ENCODE results near the gene KNTC1. TPM values are rescaled to one million over a fixed set of nuclear protein-coding genes. Genes with fewer than 3 reads are reported as not detected.

KNTC1 gene
- total and polyA plus RNA-seq, 2 of the 8 experiments (the other 6 are each of a cell fraction or from before 2014, with no cell fraction given) = 52.7 to 80.2 TPM

DNA sequence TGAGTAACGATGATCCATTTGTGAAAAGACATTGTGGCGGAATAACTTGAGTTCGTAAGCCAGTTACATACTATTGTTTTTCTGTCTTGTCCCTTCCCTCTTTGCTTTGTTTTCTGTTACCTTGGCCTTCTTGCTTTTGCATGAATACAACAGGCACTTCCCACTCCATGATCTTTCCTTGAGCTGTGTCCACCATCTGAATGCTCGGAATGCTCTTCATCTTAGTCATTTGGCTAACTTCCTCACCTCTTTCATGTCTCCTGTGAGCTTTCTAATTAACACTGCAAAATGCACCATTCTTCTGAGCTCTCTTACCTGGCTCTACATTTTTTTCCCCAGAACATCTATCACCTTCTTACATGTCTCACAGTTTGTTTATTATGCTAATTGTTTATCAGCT lies 10.0 kb downstream of the KNTC1 start:
- TF ChIP-seq CHD2 (IDR thresholded peaks at IDR 0.05; ENCODE audit: low read length) (no peak), BCL11A (IDR thresholded peaks at IDR 0.05; ENCODE audit: low read depth in 2 of 2, low read length in 2 of 2) (no peak), BACH1 (IDR thresholded peaks at IDR 0.05; ENCODE audit: low read length) (no peak)
- no peak overlapping the region for H3K4ac ChIP-seq (replicated peaks; ENCODE audit: insufficient read length, low read depth, low read length)
- H3K4me1 ChIP-seq (replicated peaks in 1 of 4; ENCODE audit: control insufficient read depth in 3 of 4, insufficient read depth in 4 of 4, low read length in 3 of 4) = no peaks in the 10 kb centered on the region
- no peak overlapping the region for H2BK5ac ChIP-seq (ENCODE audit: low read depth, low read length)
- no peaks in the 10 kb centered on the region; the same call in 1 of the 2 replicates for H3K79me1 ChIP-seq (ENCODE audit: low read depth, low read length)
- ChIA-PET CTCF (ENCODE audit: partially characterized antibody) (interaction anchor here (0.6 kb wide), 2 partner anchors 72 to 939 kb away, joined by 4 to 5 read pairs; no protein-coding TSS in a partner anchor), POLR2A (ENCODE audit: partially characterized antibody) (interaction anchor here (0.7 to 49.0 kb wide), 3 partner anchors 9 to 1083 kb away, joined by 3 to 1221 read pairs (median 3); partner anchors contain the start of genes KNTC1, RSRC2 and ZCCHC8)
- H3K9me3 ChIP-seq (ENCODE audit: insufficient read depth in 2 of 2, low read depth in 1 of 2, low read length in 1 of 2) = no peaks in the 10 kb centered on the region
- H2AFZ ChIP-seq (ENCODE audit: low read length) = no peak overlapping the region
- H3K18ac ChIP-seq (ENCODE audit: extremely low read depth, low read length) = no peak overlapping the region
- FAIRE-seq (no peak), DNase-seq (ENCODE audit: low read depth in 1 of 2, low spot score in 2 of 2) (no peak)
- H2BK20ac ChIP-seq (ENCODE audit: low read length) = no peak overlapping the region
- no peak overlapping the region for H3K4me3 ChIP-seq (ENCODE audit: extremely low read depth in 1 of 4, insufficient read depth in 2 of 4, low read depth in 3 of 4, low read length in 4 of 4)
- H4K5ac ChIP-seq (ENCODE audit: insufficient read length, low read depth, low read length) = no peak overlapping the region
- H3K27me3 ChIP-seq (replicated peaks in 1 of 4; ENCODE audit: control insufficient read depth in 3 of 4, extremely low read depth in 1 of 4, insufficient read depth in 3 of 4, low read length in 3 of 4) = no peaks in the 10 kb centered on the region
- 92% methylated on average over 4 of the region's 4 CpGs; no CpG with 5 or more reads in 1 of the 2 experiments for WGBS, 2 experiments (ENCODE audit: extremely low coverage in 1 of 2, insufficient coverage in 1 of 2, insufficient read length in 1 of 2, insufficient replicate concordance in 2 of 2, low coverage in 1 of 2, low lambda C conversion rate in 2 of 2, missing lambda C conversion rate in 1 of 2)
- no peak overlapping the region for H3K14ac ChIP-seq (ENCODE audit: insufficient read length)
- peaks cover 0 to 12% of the 10 kb centered on the region in 2 experiments; a peak in 2 of 4 replicates for H3K79me2 ChIP-seq (ENCODE audit: control insufficient read depth in 1 of 2, insufficient read depth in 2 of 2, low read length in 2 of 2)
- no peak overlapping the region for H2BK12ac ChIP-seq (ENCODE audit: low read depth, low read length)
- no peak overlapping the region for H2BK120ac ChIP-seq (replicated peaks; ENCODE audit: low read depth, low read length)
- H3K9ac ChIP-seq (replicated peaks in 1 of 4; ENCODE audit: extremely low read depth in 1 of 4, low read depth in 3 of 4, low read length in 3 of 4) = no peak overlapping the region
- no peak overlapping the region for H4K8ac ChIP-seq (ENCODE audit: extremely low read depth, insufficient read depth, low read length)
- peaks cover 0 to 1% of the 10 kb centered on the region in 2 experiments for H4K20me1 ChIP-seq (replicated peaks in 1 of 2; ENCODE audit: control insufficient read depth in 1 of 2, insufficient read depth in 2 of 2, low read length in 2 of 2)
- H3K27ac ChIP-seq (ENCODE audit: low read depth, low read length) = no peak overlapping the region
- H3K23ac ChIP-seq (ENCODE audit: insufficient read length) = no peak overlapping the region
- no peak overlapping the region for H2AK5ac ChIP-seq (ENCODE audit: low read depth, low read length)
- H3K23me2 ChIP-seq (ENCODE audit: low read depth, low read length) = no peaks in the 10 kb centered on the region
- no peak overlapping the region for H3K4me2 ChIP-seq (ENCODE audit: insufficient read depth in 1 of 2, low read depth in 2 of 2, low read length in 2 of 2)
- H4K91ac ChIP-seq (replicated peaks; ENCODE audit: insufficient read length, low read length) = no peak overlapping the region
- no peak overlapping the region for H3K56ac ChIP-seq (replicated peaks; ENCODE audit: insufficient read length, low read depth, low read length)
- H2BK15ac ChIP-seq (ENCODE audit: low read length) = no peak overlapping the region
- H3K36me3 ChIP-seq (ENCODE audit: control insufficient read depth in 2 of 4, insufficient read depth in 4 of 4, low read length in 3 of 4) = peaks cover 8 to 81% (median 41%) of the 10 kb centered on the region in 4 experiments
